Neuronal stem cell (in vitro differentiated cells): ENCODE measurements around the gene TVP23A.

ENCODE experiments used
- DNase-seq: peaks from one replicate; pipeline ENCODE4 v3.0.0-alpha.2; 2013; ENCODE audit warnings: low spot score
- H2AFZ ChIP-seq: one replicate; pipeline ENCODE4 v1.6.1; 2013; ENCODE audit warnings: mild to moderate bottlenecking, low read length, inconsistent platforms
- H2AK5ac ChIP-seq: 2 replicates; pipeline ENCODE4 v1.6.1; 2013; ENCODE audit warnings: low read depth, mild to moderate bottlenecking, inconsistent platforms, low read length, moderate library complexity, mixed read lengths
- H2BK120ac ChIP-seq: 2 replicates; pipeline ENCODE4 v1.6.1; 2013; ENCODE audit warnings: low read depth, mild to moderate bottlenecking, inconsistent platforms, low read length, moderate library complexity, mixed read lengths
- H2BK12ac ChIP-seq: one replicate; pipeline ENCODE4 v1.6.1; 2013; ENCODE audit warnings: low read length, inconsistent platforms
- H2BK15ac ChIP-seq: 2 replicates; pipeline ENCODE4 v1.6.1; 2013; ENCODE audit warnings: mild to moderate bottlenecking, low read length, inconsistent platforms, mixed read lengths
- H2BK5ac ChIP-seq: one replicate; pipeline ENCODE4 v1.6.1; 2013; ENCODE audit warnings: inconsistent platforms, mild to moderate bottlenecking, low read length, moderate library complexity
- H3K14ac ChIP-seq: one replicate; pipeline ENCODE4 v1.6.1; 2013; ENCODE audit warnings: low read length, inconsistent platforms
- H3K18ac ChIP-seq: 2 replicates; pipeline ENCODE4 v1.6.1; 2013; ENCODE audit warnings: low read length, inconsistent platforms
- H3K23ac ChIP-seq: 2 replicates; pipeline ENCODE4 v1.6.1; 2013; ENCODE audit warnings: low read depth, mild to moderate bottlenecking, mixed read lengths, low read length, inconsistent platforms; ENCODE audit not compliant: poor library complexity
- H3K27ac ChIP-seq: replicated peaks from 3 replicates; pipeline ENCODE4 v1.5.1; 2013; ENCODE audit warnings: low read length, inconsistent platforms
- H3K27me3 ChIP-seq, 3 experiments: 2 replicates each; pipeline ENCODE4 v1.6.1; 2013; ENCODE audit warnings: low read length in 3 of 3, mild to moderate bottlenecking in 2 of 3, inconsistent platforms in 1 of 3, low read depth in 1 of 3, mixed read lengths in 1 of 3, moderate library complexity in 1 of 3; ENCODE audit not compliant: control insufficient read depth in 3 of 3, insufficient read depth in 3 of 3
- H3K36me3 ChIP-seq, 2 donors: replicated peaks in 1 of 2; 2 replicates each; pipeline ENCODE4 v1.6.1; 2013; ENCODE audit warnings: low read length in 2 of 2; ENCODE audit not compliant: control insufficient read depth in 2 of 2, insufficient read depth in 2 of 2
- H3K4ac ChIP-seq: 2 replicates; pipeline ENCODE4 v1.6.1; 2013; ENCODE audit warnings: inconsistent platforms, mild to moderate bottlenecking, low read length, moderate library complexity
- H3K4me1 ChIP-seq, 2 donors: 1 replicate in 1 of 2; 2 replicates in 1 of 2; pipeline ENCODE4 v1.6.1; 2013; ENCODE audit warnings: low read length in 2 of 2, low read depth in 1 of 2; ENCODE audit not compliant: control insufficient read depth in 2 of 2, insufficient read depth in 1 of 2
- H3K4me2 ChIP-seq: one replicate; pipeline ENCODE4 v1.6.1; 2013; ENCODE audit warnings: mild to moderate bottlenecking, low read length, inconsistent platforms; ENCODE audit not compliant: insufficient read depth, poor library complexity, severe bottlenecking
- H3K4me3 ChIP-seq, 2 donors: 2 replicates each; pipeline ENCODE4 v1.5.1; 2013; ENCODE audit warnings: low read length in 2 of 2, mild to moderate bottlenecking in 2 of 2, inconsistent platforms in 1 of 2, moderate library complexity in 1 of 2
- H3K79me1 ChIP-seq: one replicate; pipeline ENCODE4 v1.6.1; 2013; ENCODE audit warnings: low read depth, mild to moderate bottlenecking, inconsistent platforms, low read length, moderate library complexity
- H3K9ac ChIP-seq: one replicate; pipeline ENCODE4 v1.6.1; 2013; ENCODE audit warnings: mild to moderate bottlenecking, low read depth, low read length, inconsistent platforms; ENCODE audit not compliant: poor library complexity
- H3K9me3 ChIP-seq, 2 donors: replicated peaks in 1 of 2; 2 replicates each; pipeline versions ENCODE3 to v1.6.1; 2013; ENCODE audit warnings: low read length in 2 of 2, mild to moderate bottlenecking in 2 of 2, inconsistent platforms in 1 of 2, low read depth in 1 of 2, mixed read lengths in 1 of 2, moderate library complexity in 1 of 2; ENCODE audit not compliant: control insufficient read depth in 2 of 2, insufficient read depth in 1 of 2
- H4K8ac ChIP-seq: one replicate; pipeline ENCODE4 v1.6.1; 2013; ENCODE audit warnings: low read depth, mild to moderate bottlenecking, inconsistent platforms, low read length, moderate library complexity
- H4K91ac ChIP-seq: one replicate; pipeline ENCODE4 v1.6.1; 2013; ENCODE audit warnings: low read length, low read depth, mild to moderate bottlenecking, inconsistent platforms; ENCODE audit not compliant: poor library complexity
- WGBS, 2 donors: extraction: QIAGEN DNeasy Blood & Tissue Kit; methylation state at CpG; one replicate each; pipeline ENCODE4 v1.1.7; 2013; ENCODE audit warnings: missing lambda C conversion rate in 2 of 2, mixed read lengths in 1 of 2; ENCODE audit not compliant: insufficient read length in 2 of 2, insufficient replicate concordance in 1 of 2; ENCODE audit errors: extremely low coverage in 2 of 2; 5-methylcytosine and 5-hydroxymethylcytosine counted together

The TVP23A gene

DNA sequence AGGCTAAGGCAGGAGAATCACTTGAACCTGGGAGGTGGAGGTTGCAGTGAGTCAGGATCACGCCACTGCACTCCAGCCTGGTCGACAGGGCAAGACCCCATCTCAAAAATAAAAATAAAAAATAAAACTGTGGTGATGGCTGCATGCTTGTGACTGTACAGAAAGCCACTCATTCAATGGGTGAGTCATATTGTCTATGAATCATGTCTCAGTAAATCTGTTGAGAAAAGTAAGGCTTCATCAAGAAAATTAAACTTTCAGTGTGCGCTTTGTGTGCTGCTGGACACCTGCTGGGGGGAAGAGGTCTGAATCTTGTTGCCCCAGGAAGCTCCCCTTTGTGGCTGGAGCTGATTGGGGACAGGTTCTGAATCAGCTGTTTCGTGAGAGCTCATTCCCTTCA, 63.7 kb downstream of the TVP23A start:
- Histone ChIP-seq H3K27ac (no peak overlapping the region), H3K23ac (no peak overlapping the region), H3K27me3 (no peaks in the 10 kb centered on the region), H2BK15ac (no peak overlapping the region), H4K8ac (no peak overlapping the region), H3K14ac (no peak overlapping the region), H3K4me1 (no peaks in the 10 kb centered on the region), H3K4ac (no peak overlapping the region), H3K18ac (no peak overlapping the region), H4K91ac (no peak overlapping the region), H2AK5ac (no peak overlapping the region), H3K36me3 (peaks cover 23 to 57% of the 10 kb centered on the region in 2 donors), H3K9ac (no peak overlapping the region), H3K9me3 (no peaks in the 10 kb centered on the region), H3K4me3 (no peak overlapping the region), H2AFZ (no peak overlapping the region), H2BK5ac (no peak overlapping the region), H2BK12ac (no peak overlapping the region), H2BK120ac (no peak overlapping the region), H3K79me1 (no peaks in the 10 kb centered on the region), H3K4me2 (no peak overlapping the region)
- no CpG with 5 or more reads among the region's 4 CpGs for WGBS, 2 donors
- DNase-seq, result no peak

DNA sequence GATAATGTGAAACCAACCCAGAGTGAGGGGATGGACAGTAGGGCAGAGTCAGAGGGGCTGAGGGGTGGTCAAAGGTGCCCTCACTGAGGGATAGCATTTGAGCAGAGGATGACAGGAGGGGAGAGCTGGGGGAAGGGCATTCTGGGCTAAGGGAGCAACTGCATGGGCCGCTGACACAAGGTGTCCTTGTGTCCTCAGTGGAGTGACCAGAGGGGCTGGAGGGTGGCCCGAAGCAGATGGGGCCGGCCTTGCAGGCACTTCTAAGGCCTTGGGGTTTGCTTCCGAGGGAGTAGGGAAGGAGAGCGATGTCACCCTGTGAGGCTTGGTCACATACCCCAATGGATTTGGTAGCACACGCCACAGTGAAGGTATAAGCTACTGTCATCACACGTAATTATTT, 64.9 kb downstream of the TVP23A start:
- no peak overlapping the region for H3K4ac ChIP-seq
- H3K18ac ChIP-seq, result no peak overlapping the region
- H3K36me3 ChIP-seq, result peaks cover 16 to 58% of the 10 kb centered on the region in 2 donors
- no peak overlapping the region for H2BK15ac ChIP-seq
- no peak for DNase-seq
- H2BK5ac ChIP-seq, result no peak overlapping the region
- no peak overlapping the region for H3K23ac ChIP-seq
- no peak overlapping the region for H2AK5ac ChIP-seq
- H2AFZ ChIP-seq, result no peak overlapping the region
- no peaks in the 10 kb centered on the region for H3K79me1 ChIP-seq
- H3K4me3 ChIP-seq, result no peak overlapping the region
- H2BK120ac ChIP-seq, result no peak overlapping the region
- no peaks in the 10 kb centered on the region for H3K27me3 ChIP-seq
- no peak overlapping the region for H3K4me2 ChIP-seq
- no peak overlapping the region for H3K27ac ChIP-seq
- no CpG with 5 or more reads among the region's 7 CpGs for WGBS, 2 donors
- H4K8ac ChIP-seq, result no peak overlapping the region
- H4K91ac ChIP-seq, result no peak overlapping the region
- no peak overlapping the region for H2BK12ac ChIP-seq
- H3K9me3 ChIP-seq, result no peaks in the 10 kb centered on the region
- H3K14ac ChIP-seq, result no peak overlapping the region
- H3K4me1 ChIP-seq, result no peaks in the 10 kb centered on the region
- no peak overlapping the region for H3K9ac ChIP-seq

DNA sequence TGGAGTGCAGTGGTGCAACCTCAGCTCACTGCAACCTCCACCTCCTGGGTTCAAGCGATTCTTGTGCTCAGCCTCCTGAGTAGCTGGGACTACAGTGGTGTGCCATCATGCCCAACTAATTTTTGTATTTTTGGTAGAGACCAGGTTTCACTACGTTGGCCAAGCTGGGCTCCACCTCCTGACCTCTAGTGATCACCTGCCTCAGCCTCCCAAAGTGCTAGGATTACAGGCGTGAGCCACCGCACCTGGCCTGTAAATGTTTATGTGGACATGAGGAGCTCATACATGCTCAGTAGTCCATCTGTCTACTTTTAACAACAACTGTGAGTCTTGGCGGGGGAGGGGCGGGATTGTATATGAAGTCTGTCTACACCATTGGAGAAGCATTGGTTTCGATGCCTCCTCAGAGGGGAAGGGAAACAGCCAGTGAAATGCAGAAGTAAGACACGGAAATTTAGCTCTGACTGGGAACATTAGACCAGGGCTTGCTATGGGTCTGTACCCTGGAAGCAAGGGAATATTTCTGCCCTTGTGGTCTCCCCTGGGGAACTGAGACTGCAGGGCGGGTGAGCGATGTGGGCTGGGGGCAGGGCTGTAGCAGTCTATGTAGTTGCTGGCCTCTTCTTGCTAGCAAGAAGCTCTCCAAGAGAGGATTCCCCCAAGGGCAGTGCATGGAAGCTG, 65.6 kb downstream of the TVP23A start:
- Histone ChIP-seq H3K4ac (no peak overlapping the region), H2BK15ac (no peak overlapping the region), H3K27me3 (no peaks in the 10 kb centered on the region), H3K27ac (no peak overlapping the region), H3K9me3 (no peaks in the 10 kb centered on the region), H3K4me2 (no peak overlapping the region), H2AFZ (no peak overlapping the region), H3K4me3 (no peak overlapping the region), H3K9ac (no peak overlapping the region), H3K23ac (no peak overlapping the region), H3K4me1 (no peaks in the 10 kb centered on the region), H2BK5ac (no peak overlapping the region), H3K79me1 (no peaks in the 10 kb centered on the region), H3K14ac (no peak overlapping the region), H2BK120ac (no peak overlapping the region), H4K91ac (no peak overlapping the region), H2BK12ac (no peak overlapping the region), H2AK5ac (no peak overlapping the region), H3K36me3 (peaks cover 18 to 58% of the 10 kb centered on the region in 2 donors), H4K8ac (no peak overlapping the region), H3K18ac (no peak overlapping the region)
- no peak for DNase-seq
- no CpG with 5 or more reads among the region's 10 CpGs for WGBS, 2 donors

DNA sequence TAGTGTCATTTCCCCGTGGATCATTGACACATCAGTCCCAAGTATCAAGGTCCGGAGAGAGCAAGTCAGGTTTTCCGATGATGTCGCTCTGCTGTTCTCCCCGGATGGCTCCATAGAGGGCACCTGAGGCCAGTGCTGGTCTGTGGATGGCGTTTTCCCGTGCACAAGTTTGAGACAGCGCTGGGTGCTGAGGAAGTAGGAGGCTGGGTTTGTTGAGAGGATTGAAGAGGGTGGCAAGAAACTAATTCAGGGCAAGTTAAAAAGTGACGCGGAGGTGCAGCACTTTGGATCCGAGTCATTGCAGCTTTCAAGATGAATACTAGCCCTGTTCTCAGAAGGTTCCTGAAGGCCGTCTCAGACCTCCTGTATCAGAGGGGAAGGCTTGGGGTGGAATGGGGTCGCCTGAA, 67.3 kb downstream of the TVP23A start:
- no CpG with 5 or more reads among the region's 13 CpGs for WGBS, 2 donors
- DNase-seq, result no peak
- no peaks in the 10 kb centered on the region for H3K79me1 ChIP-seq

More for the DNA sequence above, 67.3 kb downstream of the TVP23A start:
- no peak overlapping the region for H2BK12ac ChIP-seq
- H3K9ac ChIP-seq, result no peak overlapping the region
- H3K4ac ChIP-seq, result no peak overlapping the region
- no peak overlapping the region for H2BK120ac ChIP-seq
- peaks cover 10 to 53% of the 10 kb centered on the region in 2 donors for H3K36me3 ChIP-seq
- no peak overlapping the region for H2BK15ac ChIP-seq
- no peak overlapping the region for H2AK5ac ChIP-seq
- no peak overlapping the region for H3K14ac ChIP-seq
- no peak overlapping the region for H3K23ac ChIP-seq
- no peaks in the 10 kb centered on the region for H3K4me1 ChIP-seq
- no peak overlapping the region for H2BK5ac ChIP-seq
- H3K4me2 ChIP-seq, result no peak overlapping the region
- H4K91ac ChIP-seq, result no peak overlapping the region
- H3K9me3 ChIP-seq, result no peaks in the 10 kb centered on the region
- no peak overlapping the region for H3K18ac ChIP-seq
- H3K27ac ChIP-seq, result no peak overlapping the region
- H4K8ac ChIP-seq, result no peak overlapping the region
- H2AFZ ChIP-seq, result no peak overlapping the region
- H3K27me3 ChIP-seq, result no peaks in the 10 kb centered on the region
- no peak overlapping the region for H3K4me3 ChIP-seq
